SK-N-SH treated with all-trans-retinoic acid at 6 μM for 48 hours (cell line): ENCODE measurements around the gene HASPIN.

Experiments used
- ATAC-seq: fragments of 200-7000 bp; cut with Tn5 transposase; 3 replicates; pipeline ENCODE4 v1.9.1; 2020; ENCODE audit warnings: mild to moderate bottlenecking, moderate library complexity
- ARNTL ChIP-seq: fragments of 450-650 bp; formaldehyde crosslinking; IDR thresholded peaks from 2 replicates; pipeline ENCODE4 v1.5.0; 2020; ENCODE audit warnings: low read depth, mild to moderate bottlenecking, moderate library complexity, borderline replicate concordance
- BACH2 ChIP-seq: fragments of 250-450 bp; sonication (Bioruptor Pico); IDR thresholded peaks from 2 replicates; pipeline ENCODE4 v1.9.0; 2021; ENCODE audit warnings: mild to moderate bottlenecking, borderline replicate concordance
- CREB5 ChIP-seq: fragments of 250-450 bp; sonication (Bioruptor Pico); IDR thresholded peaks from 2 replicates; pipeline ENCODE4 v1.5.1; 2020; ENCODE audit warnings: low read depth, mild to moderate bottlenecking, moderate library complexity
- CSDC2 ChIP-seq: fragments of 250-450 bp; sonication (Bioruptor Pico); IDR thresholded peaks from 2 replicates; pipeline ENCODE4 v1.5.0; 2020; ENCODE audit warnings: mild to moderate bottlenecking, moderate library complexity
- CSRNP3 ChIP-seq: fragments of 250-450 bp; sonication (Bioruptor Pico); IDR thresholded peaks from 2 replicates; pipeline ENCODE4 v1.5.1; 2021; ENCODE audit warnings: mild to moderate bottlenecking, moderate library complexity
- ESRRG ChIP-seq: fragments of 250-450 bp; sonication (Bioruptor Pico); IDR thresholded peaks from 2 replicates; pipeline ENCODE4 v1.6.1; 2021; ENCODE audit warnings: mild to moderate bottlenecking
- GLIS3 ChIP-seq: fragments of 250-450 bp; sonication (Bioruptor Pico); IDR thresholded peaks from 2 replicates; pipeline ENCODE4 v1.5.0; 2020; ENCODE audit warnings: mild to moderate bottlenecking, moderate library complexity
- ISL1 ChIP-seq: fragments of 250-450 bp; sonication (Bioruptor Pico); IDR thresholded peaks from 2 replicates; pipeline ENCODE4 v2.1.2; 2022; ENCODE audit warnings: mild to moderate bottlenecking, moderate library complexity
- OSR1 ChIP-seq: fragments of 250-450 bp; sonication (Bioruptor Pico); IDR thresholded peaks from 2 replicates; pipeline ENCODE4 v1.8.0; 2022; ENCODE audit warnings: moderate library complexity, mild to moderate bottlenecking, inconsistent platforms
- PATZ1 ChIP-seq: fragments of 250-450 bp; sonication (Bioruptor Pico); IDR thresholded peaks from 2 replicates; pipeline ENCODE4 v1.8.0; 2020; ENCODE audit warnings: mild to moderate bottlenecking, moderate library complexity, borderline replicate concordance
- POU6F1 ChIP-seq: fragments of 250-450 bp; sonication (Bioruptor Pico); IDR thresholded peaks from 2 replicates; pipeline ENCODE4 v1.8.0; 2021; ENCODE audit warnings: low read depth, mild to moderate bottlenecking, moderate library complexity, borderline replicate concordance
- PPARA ChIP-seq: fragments of 250-450 bp; sonication (Bioruptor Pico); IDR thresholded peaks from 2 replicates; pipeline ENCODE4 v1.5.0; 2020; ENCODE audit warnings: mild to moderate bottlenecking, borderline replicate concordance
- RARB ChIP-seq: fragments of 250-450 bp; sonication (Bioruptor Pico); IDR thresholded peaks from 2 replicates; pipeline ENCODE4 v1.8.0; 2021; ENCODE audit warnings: mild to moderate bottlenecking, moderate library complexity
- SNAI2 ChIP-seq: fragments of 250-450 bp; sonication (Bioruptor Pico); IDR thresholded peaks from 2 replicates; pipeline ENCODE4 v1.5.0; 2020; ENCODE audit warnings: mild to moderate bottlenecking, moderate library complexity
- TCF4 ChIP-seq: fragments of 250-450 bp; sonication (Bioruptor Pico); IDR thresholded peaks from 2 replicates; pipeline ENCODE4 v1.8.0; 2021; ENCODE audit warnings: mild to moderate bottlenecking, moderate library complexity, borderline replicate concordance
- TOX ChIP-seq: fragments of 250-450 bp; sonication (Bioruptor Pico); IDR thresholded peaks from 2 replicates; pipeline ENCODE4 v1.8.0; 2021; ENCODE audit warnings: mild to moderate bottlenecking, moderate library complexity, borderline replicate concordance
- TSHZ2 ChIP-seq: fragments of 250-450 bp; sonication (Bioruptor Pico); IDR thresholded peaks from 2 replicates; pipeline ENCODE4 v1.5.0; 2020; ENCODE audit warnings: mild to moderate bottlenecking, moderate library complexity
- ZC3H10 ChIP-seq: fragments of 250-450 bp; sonication (Bioruptor Pico); IDR thresholded peaks from 2 replicates; pipeline ENCODE4 v1.5.1; 2021; ENCODE audit warnings: mild to moderate bottlenecking, moderate library complexity
- ZFP3 ChIP-seq: fragments of 250-450 bp; sonication (Bioruptor Pico); IDR thresholded peaks from 2 replicates; pipeline ENCODE4 v1.5.0; 2020; ENCODE audit warnings: mild to moderate bottlenecking, moderate library complexity
- ZFP30 ChIP-seq: fragments of 450-650 bp; formaldehyde crosslinking; IDR thresholded peaks from 2 replicates; pipeline ENCODE4 v1.5.0; 2022; ENCODE audit warnings: mild to moderate bottlenecking, moderate library complexity
- ZNF565 ChIP-seq: fragments of 450-650 bp; formaldehyde crosslinking; conservative IDR thresholded peaks from 2 replicates; pipeline ENCODE4 v1.5.0; 2020; ENCODE audit warnings: low read depth, mild to moderate bottlenecking, moderate library complexity
- ZNF70 ChIP-seq: fragments of 450-650 bp; formaldehyde crosslinking; IDR thresholded peaks from 2 replicates; pipeline ENCODE4 v1.5.0; 2020; ENCODE audit warnings: mild to moderate bottlenecking, moderate library complexity
- ZNF8 ChIP-seq: fragments of 450-650 bp; formaldehyde crosslinking; IDR thresholded peaks from 2 replicates; pipeline ENCODE4 v1.5.0; 2020; ENCODE audit warnings: mild to moderate bottlenecking, moderate library complexity

The HASPIN gene

GRCh38 chr17:3768341-3768740 lies 44.6 kb downstream of the HASPIN start:
- TF ChIP-seq ZFP3 (CRISPR knock-in tag) (no peak), RARB (CRISPR knock-in tag) (no peak), ZFP30 (CRISPR knock-in tag) (no peak), TSHZ2 (CRISPR knock-in tag) (no peak), ZNF565 (CRISPR knock-in tag) (no peak), ARNTL (CRISPR knock-in tag) (no peak), ZC3H10 (no peak), BACH2 (CRISPR knock-in tag) (no peak), PATZ1 (CRISPR knock-in tag) (no peak), POU6F1 (CRISPR knock-in tag) (no peak), OSR1 (CRISPR knock-in tag) (no peak), TOX (no peak), ZNF8 (CRISPR knock-in tag) (no peak), CSDC2 (CRISPR knock-in tag) (no peak), SNAI2 (CRISPR knock-in tag) (no peak), GLIS3 (CRISPR knock-in tag) (no peak), PPARA (CRISPR knock-in tag) (no peak), CREB5 (CRISPR knock-in tag) (no peak), ISL1 (no peak), ESRRG (no peak)
- TF ChIP-seq, all 23 proteins: peak for 0
- ATAC-seq: no peak

GRCh38 chr17:3768769-3769168 lies 45.1 kb downstream of the HASPIN start:
- ATAC-seq: no peak
- no peak for TF ChIP-seq OSR1 (CRISPR knock-in tag)
- no peak for TF ChIP-seq TCF4 (CRISPR knock-in tag)
- TF ChIP-seq ZFP3 (CRISPR knock-in tag): no peak
- TF ChIP-seq ISL1: no peak
- TF ChIP-seq PPARA (CRISPR knock-in tag): no peak
- TF ChIP-seq CSDC2 (CRISPR knock-in tag): no peak
- no peak for TF ChIP-seq RARB (CRISPR knock-in tag)
- TF ChIP-seq ZNF565 (CRISPR knock-in tag): no peak
- no peak for TF ChIP-seq ZFP30 (CRISPR knock-in tag)
- TF ChIP-seq ZNF8 (CRISPR knock-in tag): no peak
- TF ChIP-seq CSRNP3 (CRISPR knock-in tag): no peak
- TF ChIP-seq POU6F1 (CRISPR knock-in tag): no peak
- no peak for TF ChIP-seq ZNF70 (CRISPR knock-in tag)
- TF ChIP-seq BACH2 (CRISPR knock-in tag): no peak
- TF ChIP-seq ARNTL (CRISPR knock-in tag): no peak
- TF ChIP-seq ZC3H10: no peak
- no peak for TF ChIP-seq TOX
- TF ChIP-seq SNAI2 (CRISPR knock-in tag): no peak
